Measurements from ENCODE around the gene RDH8. TPM values are rescaled to one million over a fixed set of nuclear protein-coding genes. Genes with fewer than 3 reads are reported as not detected.

RDH8 gene
- total RNA-seq, 1 donor from 2014 or later, result not detected

DNA sequence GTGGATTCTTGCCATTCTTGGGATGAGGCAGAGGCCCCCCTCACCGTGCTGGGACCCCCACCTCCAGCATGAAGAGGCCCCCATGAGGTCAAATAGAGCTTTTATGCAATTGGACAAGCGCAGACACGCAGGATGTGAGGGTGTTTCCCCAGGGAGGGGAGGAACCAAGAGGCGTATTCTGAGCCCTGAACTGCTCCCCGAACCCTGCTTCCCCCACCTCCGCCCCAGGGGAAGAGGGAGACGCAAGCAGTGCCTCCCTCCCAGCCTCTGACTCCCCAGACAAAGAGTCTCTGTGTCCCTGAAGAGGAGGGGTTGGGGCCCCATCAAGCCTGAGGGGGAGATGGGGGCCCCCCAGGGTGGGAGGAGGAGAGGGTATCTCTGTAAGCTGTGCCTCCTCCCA is 1.3 kb upstream of the RDH8 start:
- DNase-seq (ENCODE audit: low read depth) (no peak), FAIRE-seq (no peak)
- Histone ChIP-seq H3K4me3 (ENCODE audit: insufficient read depth, low read depth, low read length) (no peak overlapping the region), H3K27ac (ENCODE audit: low read depth, low read length) (no peak overlapping the region), H3K36me3 (ENCODE audit: insufficient read depth, low read length) (no peaks in the 10 kb centered on the region), H3K4me2 (ENCODE audit: low read length) (no peak overlapping the region), H3K9ac (ENCODE audit: low read length) (no peak overlapping the region), H3K9me3 (ENCODE audit: insufficient read depth, low read depth, low read length) (no peaks in the 10 kb centered on the region), H2AFZ (ENCODE audit: low read depth, low read length) (no peak overlapping the region), H3K27me3 (ENCODE audit: insufficient read depth, low read length) (peaks cover 34% of the 10 kb centered on the region), H3K79me2 (ENCODE audit: insufficient read depth, low read length) (no peaks in the 10 kb centered on the region), H3K4me1 (ENCODE audit: insufficient read depth, low read length) (peaks cover 21% of the 10 kb centered on the region), H4K20me1 (ENCODE audit: insufficient read depth, low read length) (peaks cover 5% of the 10 kb centered on the region)
- H3K27ac Mint-ChIP-seq (ENCODE audit: unreplicated experiment), result no peak overlapping the region
- H3K4me3 Mint-ChIP-seq (ENCODE audit: unreplicated experiment), result no peak overlapping the region
- H3K27me3 Mint-ChIP-seq (ENCODE audit: low read depth, unreplicated experiment), result peaks cover 32% of the 10 kb centered on the region
- peaks cover 2% of the 10 kb centered on the region for H3K9me3 Mint-ChIP-seq (ENCODE audit: unreplicated experiment)
- peaks cover 4% of the 10 kb centered on the region for H3K36me3 Mint-ChIP-seq (ENCODE audit: low read depth, unreplicated experiment)
- no peak for TF ChIP-seq EZH2 (IDR thresholded peaks at IDR 0.05; ENCODE audit: insufficient read depth, low read length)
- TF ChIP-seq, protein P1, sequence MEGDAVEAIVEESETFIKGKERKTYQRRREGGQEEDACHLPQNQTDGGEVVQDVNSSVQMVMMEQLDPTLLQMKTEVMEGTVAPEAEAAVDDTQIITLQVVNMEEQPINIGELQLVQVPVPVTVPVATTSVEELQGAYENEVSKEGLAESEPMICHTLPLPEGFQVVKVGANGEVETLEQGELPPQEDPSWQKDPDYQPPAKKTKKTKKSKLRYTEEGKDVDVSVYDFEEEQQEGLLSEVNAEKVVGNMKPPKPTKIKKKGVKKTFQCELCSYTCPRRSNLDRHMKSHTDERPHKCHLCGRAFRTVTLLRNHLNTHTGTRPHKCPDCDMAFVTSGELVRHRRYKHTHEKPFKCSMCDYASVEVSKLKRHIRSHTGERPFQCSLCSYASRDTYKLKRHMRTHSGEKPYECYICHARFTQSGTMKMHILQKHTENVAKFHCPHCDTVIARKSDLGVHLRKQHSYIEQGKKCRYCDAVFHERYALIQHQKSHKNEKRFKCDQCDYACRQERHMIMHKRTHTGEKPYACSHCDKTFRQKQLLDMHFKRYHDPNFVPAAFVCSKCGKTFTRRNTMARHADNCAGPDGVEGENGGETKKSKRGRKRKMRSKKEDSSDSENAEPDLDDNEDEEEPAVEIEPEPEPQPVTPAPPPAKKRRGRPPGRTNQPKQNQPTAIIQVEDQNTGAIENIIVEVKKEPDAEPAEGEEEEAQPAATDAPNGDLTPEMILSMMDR (IDR thresholded peaks at IDR 0.05; ENCODE audit: insufficient read depth, low read depth, low read length), result no peak
- peaks cover 16% of the 10 kb centered on the region for H3K4me1 Mint-ChIP-seq (ENCODE audit: low read depth, unreplicated experiment)

DNA sequence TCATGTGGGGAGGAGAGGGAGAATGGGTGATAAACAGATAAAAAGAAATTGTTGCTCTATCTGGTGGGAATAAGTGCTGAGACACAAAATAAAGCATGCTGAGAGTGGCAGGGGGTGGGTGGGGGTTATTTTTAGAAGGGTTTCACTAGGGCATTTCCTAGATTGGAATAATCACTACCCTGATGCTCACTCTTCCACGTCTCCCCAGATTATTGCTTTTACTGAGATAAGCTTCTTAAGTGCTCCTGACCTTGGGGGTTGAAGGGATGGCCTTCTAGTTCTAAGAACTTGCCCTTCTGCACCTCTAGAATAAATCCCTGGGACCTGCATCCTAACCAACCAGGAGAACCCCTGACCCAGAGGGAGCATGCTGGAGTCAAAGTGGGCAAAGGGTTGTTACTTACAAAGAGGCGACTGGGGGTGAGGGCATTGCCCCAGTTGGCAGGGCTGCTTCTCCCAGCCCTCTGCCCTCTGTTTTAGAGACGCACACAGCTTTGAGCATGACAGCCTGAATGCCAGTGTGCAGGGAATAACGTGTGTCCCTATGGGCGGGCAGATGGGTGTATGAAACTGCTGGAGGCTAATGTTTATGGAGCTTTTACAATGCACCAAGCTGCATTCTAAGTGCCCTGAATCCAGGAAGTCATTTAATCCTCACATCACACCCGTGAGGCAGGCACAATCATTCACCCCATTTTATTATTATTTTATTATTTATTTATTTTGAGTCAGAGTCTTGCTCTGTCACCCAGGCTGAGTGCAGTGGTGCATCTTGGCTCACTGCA is 743 bp downstream of the RDH8 start:
- Histone ChIP-seq H3K36me3 (ENCODE audit: insufficient read depth, low read length) (no peaks in the 10 kb centered on the region), H3K4me2 (ENCODE audit: low read length) (no peak overlapping the region), H3K9ac (ENCODE audit: low read length) (no peak overlapping the region), H3K4me1 (ENCODE audit: insufficient read depth, low read length) (peaks cover 17% of the 10 kb centered on the region), H3K27me3 (ENCODE audit: insufficient read depth, low read length) (peaks cover 34% of the 10 kb centered on the region), H3K79me2 (ENCODE audit: insufficient read depth, low read length) (no peaks in the 10 kb centered on the region), H3K27ac (ENCODE audit: low read depth, low read length) (no peak overlapping the region), H3K9me3 (ENCODE audit: insufficient read depth, low read depth, low read length) (no peaks in the 10 kb centered on the region), H3K4me3 (ENCODE audit: insufficient read depth, low read depth, low read length) (no peak overlapping the region), H2AFZ (ENCODE audit: low read depth, low read length) (no peak overlapping the region), H4K20me1 (ENCODE audit: insufficient read depth, low read length) (peaks cover 5% of the 10 kb centered on the region)
- no peak overlapping the region for H3K4me3 Mint-ChIP-seq (ENCODE audit: unreplicated experiment)
- DNase-seq (ENCODE audit: low read depth) (no peak), FAIRE-seq (no peak)
- H3K4me1 Mint-ChIP-seq (ENCODE audit: low read depth, unreplicated experiment), result peaks cover 8% of the 10 kb centered on the region
- no peak for TF ChIP-seq EZH2 (IDR thresholded peaks at IDR 0.05; ENCODE audit: insufficient read depth, low read length)
- TF ChIP-seq, protein P1 (IDR thresholded peaks at IDR 0.05; ENCODE audit: insufficient read depth, low read depth, low read length), result no peak
- H3K9me3 Mint-ChIP-seq (ENCODE audit: unreplicated experiment), result peaks cover 3% of the 10 kb centered on the region
- no peaks in the 10 kb centered on the region for H3K36me3 Mint-ChIP-seq (ENCODE audit: low read depth, unreplicated experiment)
- peaks cover 33% of the 10 kb centered on the region for H3K27me3 Mint-ChIP-seq (ENCODE audit: low read depth, unreplicated experiment)
- no peak overlapping the region for H3K27ac Mint-ChIP-seq (ENCODE audit: unreplicated experiment)

DNA sequence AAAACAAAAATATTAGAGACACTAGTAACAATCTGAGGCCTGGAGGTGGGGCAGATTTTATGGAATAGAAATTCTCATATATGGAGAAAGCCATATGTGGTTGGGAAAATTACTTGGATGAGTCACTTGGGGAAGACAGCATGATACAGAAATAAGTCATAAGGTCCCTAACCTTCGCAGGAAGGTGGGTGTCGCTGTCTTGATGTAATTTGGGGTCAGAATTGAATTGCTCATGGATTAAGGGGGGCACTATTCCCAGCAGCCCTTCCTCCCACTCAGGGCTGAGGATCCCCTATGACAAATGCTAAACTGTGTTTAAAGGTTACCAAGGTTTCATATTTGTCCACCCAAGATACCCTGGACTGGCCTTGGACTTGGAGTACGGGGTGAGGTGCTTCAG is 5.0 kb downstream of the RDH8 start:
- Histone ChIP-seq H3K4me3 (ENCODE audit: insufficient read depth, low read depth, low read length) (no peak overlapping the region), H3K36me3 (ENCODE audit: insufficient read depth, low read length) (no peaks in the 10 kb centered on the region), H2AFZ (ENCODE audit: low read depth, low read length) (no peak overlapping the region), H3K27me3 (ENCODE audit: insufficient read depth, low read length) (peaks cover 11% of the 10 kb centered on the region), H3K9ac (ENCODE audit: low read length) (peak overlapping the region; percentile 13), H3K9me3 (ENCODE audit: insufficient read depth, low read depth, low read length) (no peaks in the 10 kb centered on the region), H3K4me1 (ENCODE audit: insufficient read depth, low read length) (peaks cover 7% of the 10 kb centered on the region), H4K20me1 (ENCODE audit: insufficient read depth, low read length) (no peaks in the 10 kb centered on the region), H3K79me2 (ENCODE audit: insufficient read depth, low read length) (no peaks in the 10 kb centered on the region), H3K27ac (ENCODE audit: low read depth, low read length) (peak overlapping the region; percentile 45), H3K4me2 (ENCODE audit: low read length) (peak overlapping the region; percentile 35)
- DNase-seq (ENCODE audit: low read depth), result peak; percentile 37
- Mint-ChIP-seq H3K9me3 (ENCODE audit: unreplicated experiment) (peaks cover 3% of the 10 kb centered on the region), H3K4me1 (ENCODE audit: low read depth, unreplicated experiment) (peaks cover 4% of the 10 kb centered on the region), H3K36me3 (ENCODE audit: low read depth, unreplicated experiment) (peaks cover 2% of the 10 kb centered on the region), H3K27ac (ENCODE audit: unreplicated experiment) (no peak overlapping the region), H3K27me3 (ENCODE audit: low read depth, unreplicated experiment) (peaks cover 28% of the 10 kb centered on the region), H3K4me3 (ENCODE audit: unreplicated experiment) (no peak overlapping the region)
- no peak for FAIRE-seq
- TF ChIP-seq, protein P1 (IDR thresholded peaks at IDR 0.05; ENCODE audit: insufficient read depth, low read depth, low read length), result no peak
- TF ChIP-seq EZH2 (IDR thresholded peaks at IDR 0.05; ENCODE audit: insufficient read depth, low read length), result no peak
